BLaER1 (cell line): ENCODE results near the gene DDX49.

Source experiments
- H3K27ac ChIP-seq: shearing (Covaris generic); formaldehyde crosslinking; 2 replicates; pipeline ENCODE4 v1.8.1; 2022
- H3K27me3 ChIP-seq: shearing (Covaris generic); formaldehyde crosslinking; 2 replicates; pipeline ENCODE4 v1.8.1; 2022
- H3K36me3 ChIP-seq: shearing (Covaris generic); formaldehyde crosslinking; 2 replicates; pipeline ENCODE4 v1.8.1; 2022
- H3K4me1 ChIP-seq: shearing (Covaris generic); formaldehyde crosslinking; 2 replicates; pipeline ENCODE4 v1.8.1; 2022
- H3K4me2 ChIP-seq: shearing (Covaris generic); formaldehyde crosslinking; 2 replicates; pipeline ENCODE4 v1.8.1; 2022
- H3K4me3 ChIP-seq: shearing (Covaris generic); formaldehyde crosslinking; 2 replicates; pipeline ENCODE4 v1.8.1; 2022
- H3K9ac ChIP-seq: shearing (Covaris generic); formaldehyde crosslinking; 2 replicates; pipeline ENCODE4 v1.8.1; 2022
- H3K9me3 ChIP-seq: shearing (Covaris generic); formaldehyde crosslinking; 2 replicates; pipeline ENCODE4 v1.8.1; 2022
- H4K20me1 ChIP-seq: shearing (Covaris generic); formaldehyde crosslinking; 2 replicates; pipeline ENCODE4 v1.8.1; 2022
- Cebpa-rat ChIP-seq: shearing (Covaris generic); IDR thresholded peaks from 2 replicates; pipeline ENCODE4 v1.8.1; 2022

DDX49 gene

GRCh38 chr19:18895038-18895823, 24.3 kb upstream of the DDX49 start:
- H3K36me3 ChIP-seq, result peaks cover 18% of the 10 kb centered on the region
- H3K27ac ChIP-seq, result no peak overlapping the region
- H3K4me3 ChIP-seq, result peak overlapping the region; percentile 58
- peak overlapping the region; percentile 80 for H3K4me2 ChIP-seq
- H4K20me1 ChIP-seq, result peaks cover 56% of the 10 kb centered on the region
- H3K9me3 ChIP-seq, result 0 out of 2 replicates have a peak, but pooled peaks cover 3% of the 10 kb centered on the region
- peaks cover 67% of the 10 kb centered on the region for H3K27me3 ChIP-seq
- TF ChIP-seq Cebpa-rat, result no peak
- peaks cover 36% of the 10 kb centered on the region for H3K4me1 ChIP-seq
- H3K9ac ChIP-seq, result no peak overlapping the region

- TF ChIP-seq Cebpa-rat, result no peak
- peaks cover 58% of the 10 kb centered on the region for H4K20me1 ChIP-seq
- H3K36me3 ChIP-seq, result peaks cover 25% of the 10 kb centered on the region
- H3K9me3 ChIP-seq, result 0 out of 2 replicates have a peak, but pooled peaks cover 3% of the 10 kb centered on the region
- peaks cover 36% of the 10 kb centered on the region for H3K4me1 ChIP-seq
- peak within 1 kb of the TSS; percentile 80 for H3K4me2 ChIP-seq
- H3K27me3 ChIP-seq, result peaks cover 67% of the 10 kb centered on the region
- peak within 1 kb of the TSS; percentile 58 for H3K4me3 ChIP-seq
- H3K9ac ChIP-seq, result no peak within 1 kb of the TSS
- H3K27ac ChIP-seq, result no peak within 1 kb of the TSS
These were observed 23.6 kb upstream of the DDX49 start, which contains the start of gene CERS1 for GRCh38 chr19:18895824-18896341. CERS1 (minus strand) TSS chr19:18896158; CDS start chr19:18896072, 86 bp downstream.

- Histone ChIP-seq H3K9me3 (0 out of 2 replicates have a peak, but pooled peaks cover 3% of the 10 kb centered on the region), H3K27ac (no peak overlapping the region), H3K36me3 (peaks cover 30% of the 10 kb centered on the region), H3K27me3 (peaks cover 67% of the 10 kb centered on the region), H3K4me2 (no peak overlapping the region; the same call in 1 of the 2 replicates), H3K4me1 (peaks cover 36% of the 10 kb centered on the region), H3K4me3 (no peak overlapping the region), H3K9ac (no peak overlapping the region), H4K20me1 (peaks cover 58% of the 10 kb centered on the region)
- no peak for TF ChIP-seq Cebpa-rat
These were observed 23.1 kb upstream of the DDX49 start for GRCh38 chr19:18896421-18896841.

GRCh38 chr19:18897094-18898029, 22.2 kb upstream of the DDX49 start:
- no peak overlapping the region for H3K9ac ChIP-seq
- no peak overlapping the region for H3K4me3 ChIP-seq
- peaks cover 58% of the 10 kb centered on the region for H3K27me3 ChIP-seq
- peaks cover 36% of the 10 kb centered on the region for H3K4me1 ChIP-seq
- H3K27ac ChIP-seq, result no peak overlapping the region
- peaks cover 58% of the 10 kb centered on the region for H4K20me1 ChIP-seq
- no peak for TF ChIP-seq Cebpa-rat
- no peak overlapping the region for H3K4me2 ChIP-seq
- peaks cover 35% of the 10 kb centered on the region for H3K36me3 ChIP-seq
- 0 out of 2 replicates have a peak, but pooled peaks cover 3% of the 10 kb centered on the region for H3K9me3 ChIP-seq

GRCh38 chr19:18898081-18898606, 21.4 kb upstream of the DDX49 start:
- no peaks in the 10 kb centered on the region for H3K9me3 ChIP-seq
- H3K27me3 ChIP-seq, result peaks cover 50% of the 10 kb centered on the region
- TF ChIP-seq Cebpa-rat, result no peak
- peaks cover 63% of the 10 kb centered on the region for H4K20me1 ChIP-seq
- H3K4me2 ChIP-seq, result no peak overlapping the region
- no peak overlapping the region for H3K27ac ChIP-seq
- H3K36me3 ChIP-seq, result peaks cover 41% of the 10 kb centered on the region
- H3K9ac ChIP-seq, result no peak overlapping the region
- H3K4me1 ChIP-seq, result peaks cover 34% of the 10 kb centered on the region
- no peak overlapping the region for H3K4me3 ChIP-seq

GRCh38 chr19:18898607-18899408, 20.7 kb upstream of the DDX49 start:
- Histone ChIP-seq H3K4me1 (peaks cover 33% of the 10 kb centered on the region), H3K27ac (no peak overlapping the region), H3K9me3 (no peaks in the 10 kb centered on the region), H3K9ac (no peak overlapping the region), H3K27me3 (peaks cover 43% of the 10 kb centered on the region), H3K36me3 (peaks cover 48% of the 10 kb centered on the region), H3K4me3 (no peak overlapping the region), H4K20me1 (peaks cover 64% of the 10 kb centered on the region), H3K4me2 (no peak overlapping the region)
- no peak for TF ChIP-seq Cebpa-rat

GRCh38 chr19:18899624-18900560, 19.6 kb upstream of the DDX49 start:
- no peak overlapping the region for H3K9ac ChIP-seq
- no peak overlapping the region for H3K27ac ChIP-seq
- peaks cover 33% of the 10 kb centered on the region for H3K27me3 ChIP-seq
- peaks cover 59% of the 10 kb centered on the region for H3K36me3 ChIP-seq
- no peak for TF ChIP-seq Cebpa-rat
- no peak overlapping the region for H3K4me3 ChIP-seq
- H4K20me1 ChIP-seq, result peaks cover 57% of the 10 kb centered on the region
- no peak overlapping the region for H3K4me2 ChIP-seq
- no peaks in the 10 kb centered on the region for H3K9me3 ChIP-seq
- H3K4me1 ChIP-seq, result peaks cover 22% of the 10 kb centered on the region
